ENCODE data around the gene OR5C1.
"Not testable (repeated sequence)": the region's sequence is repeated elsewhere in the genome, so short reads cannot be mapped to it uniquely, and the experiment has no call there.

OR5C1 gene

GRCh38 chr9:122797316-122798063 is 8.8 kb downstream of the OR5C1 start:
- H3K9me3 ChIP-seq (ENCODE audit: control insufficient read depth, insufficient read depth, low read length): no peaks in the 10 kb centered on the region
- no peaks in the 10 kb centered on the region for H3K4me1 ChIP-seq (ENCODE audit: insufficient read depth, low read length)
- no peaks in the 10 kb centered on the region for H3K36me3 ChIP-seq (ENCODE audit: insufficient read depth, low read length)
- no peak overlapping the region for H3K9ac ChIP-seq (ENCODE audit: low read depth, low read length)

DNA sequence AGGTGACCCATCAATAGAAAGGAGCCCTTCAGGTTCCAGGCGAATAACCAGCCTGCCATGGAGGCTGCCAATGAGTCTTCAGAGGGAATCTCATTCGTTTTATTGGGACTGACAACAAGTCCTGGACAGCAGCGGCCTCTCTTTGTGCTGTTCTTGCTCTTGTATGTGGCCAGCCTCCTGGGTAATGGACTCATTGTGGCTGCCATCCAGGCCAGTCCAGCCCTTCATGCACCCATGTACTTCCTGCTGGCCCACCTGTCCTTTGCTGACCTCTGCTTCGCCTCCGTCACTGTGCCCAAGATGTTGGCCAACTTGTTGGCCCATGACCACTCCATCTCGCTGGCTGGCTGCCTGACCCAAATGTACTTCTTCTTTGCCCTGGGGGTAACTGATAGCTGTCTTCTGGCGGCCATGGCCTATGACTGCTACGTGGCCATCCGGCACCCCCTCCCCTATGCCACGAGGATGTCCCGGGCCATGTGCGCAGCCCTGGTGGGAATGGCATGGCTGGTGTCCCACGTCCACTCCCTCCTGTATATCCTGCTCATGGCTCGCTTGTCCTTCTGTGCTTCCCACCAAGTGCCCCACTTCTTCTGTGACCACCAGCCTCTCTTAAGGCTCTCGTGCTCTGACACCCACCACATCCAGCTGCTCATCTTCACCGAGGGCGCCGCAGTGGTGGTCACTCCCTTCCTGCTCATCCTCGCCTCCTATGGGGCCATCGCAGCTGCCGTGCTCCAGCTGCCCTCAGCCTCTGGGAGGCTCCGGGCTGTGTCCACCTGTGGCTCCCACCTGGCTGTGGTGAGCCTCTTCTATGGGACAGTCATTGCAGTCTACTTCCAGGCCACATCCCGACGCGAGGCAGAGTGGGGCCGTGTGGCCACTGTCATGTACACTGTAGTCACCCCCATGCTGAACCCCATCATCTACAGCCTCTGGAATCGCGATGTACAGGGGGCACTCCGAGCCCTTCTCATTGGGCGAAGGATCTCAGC is 11.6 kb downstream of the OR5C1 start, which contains the start of gene OR1K1:
Gene OR1K1, plus strand, starts transcription at position 58 of the 995 bp plus-strand sequence. Its CDS starts 0 bp downstream, at position 58.
- H3K9me3 ChIP-seq (ENCODE audit: control insufficient read depth, insufficient read depth, low read length): no peaks in the 10 kb centered on the region
- H3K36me3 ChIP-seq (ENCODE audit: insufficient read depth, low read length): no peaks in the 10 kb centered on the region
- no peak within 1 kb of the TSS for H3K9ac ChIP-seq (ENCODE audit: low read depth, low read length)
- no peaks in the 10 kb centered on the region for H3K4me1 ChIP-seq (ENCODE audit: insufficient read depth, low read length)

GRCh38 chr9:122806661-122807060 is 17.9 kb downstream of the OR5C1 start:
- Histone ChIP-seq H3K4me1 (ENCODE audit: insufficient read depth, low read length) (no peaks in the 10 kb centered on the region), H3K9me3 (ENCODE audit: control insufficient read depth, insufficient read depth, low read length) (no peaks in the 10 kb centered on the region), H3K9ac (ENCODE audit: low read depth, low read length) (no peak overlapping the region), H3K36me3 (ENCODE audit: insufficient read depth, low read length) (no peaks in the 10 kb centered on the region)

GRCh38 chr9:122807271-122807900 is 18.7 kb downstream of the OR5C1 start:
- Histone ChIP-seq H3K9me3 (ENCODE audit: control insufficient read depth, insufficient read depth, low read length) (no peaks in the 10 kb centered on the region), H3K9ac (ENCODE audit: low read depth, low read length) (no peak overlapping the region), H3K36me3 (ENCODE audit: insufficient read depth, low read length) (no peaks in the 10 kb centered on the region), H3K4me1 (ENCODE audit: insufficient read depth, low read length) (no peaks in the 10 kb centered on the region)

DNA sequence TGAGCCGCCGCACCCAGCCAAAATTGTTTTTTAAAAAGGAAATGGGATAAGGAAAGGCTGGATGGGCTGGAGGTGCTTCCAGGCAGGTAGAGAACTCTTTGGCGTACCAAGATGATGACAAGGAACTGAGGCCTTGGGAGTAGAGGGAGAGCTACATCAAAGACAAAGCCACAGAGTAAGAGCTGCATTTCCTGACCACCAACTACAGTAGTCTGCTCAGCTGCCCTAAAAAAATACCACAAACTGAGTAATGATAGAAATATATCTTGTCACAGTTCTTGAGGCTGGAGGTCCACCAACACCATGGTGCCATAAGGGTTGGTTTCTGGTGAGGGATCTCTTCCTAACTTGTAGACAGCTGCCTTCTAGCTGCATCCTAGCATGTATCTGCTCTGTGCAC is 19.4 kb downstream of the OR5C1 start:
- Histone ChIP-seq H3K4me1 (ENCODE audit: insufficient read depth, low read length) (no peaks in the 10 kb centered on the region), H3K9ac (ENCODE audit: low read depth, low read length) (no peak overlapping the region), H3K36me3 (ENCODE audit: insufficient read depth, low read length) (no peaks in the 10 kb centered on the region), H3K9me3 (ENCODE audit: control insufficient read depth, insufficient read depth, low read length) (no peaks in the 10 kb centered on the region)

- not testable (repeated sequence) for H3K9me3 ChIP-seq (ENCODE audit: control insufficient read depth, insufficient read depth, low read length); H3K9ac ChIP-seq (ENCODE audit: low read depth, low read length); H3K4me1 ChIP-seq (ENCODE audit: insufficient read depth, low read length); H3K36me3 ChIP-seq (ENCODE audit: insufficient read depth, low read length)
Observed at GRCh38 chr9:122809261-122809660, 20.5 kb downstream of the OR5C1 start.

DNA sequence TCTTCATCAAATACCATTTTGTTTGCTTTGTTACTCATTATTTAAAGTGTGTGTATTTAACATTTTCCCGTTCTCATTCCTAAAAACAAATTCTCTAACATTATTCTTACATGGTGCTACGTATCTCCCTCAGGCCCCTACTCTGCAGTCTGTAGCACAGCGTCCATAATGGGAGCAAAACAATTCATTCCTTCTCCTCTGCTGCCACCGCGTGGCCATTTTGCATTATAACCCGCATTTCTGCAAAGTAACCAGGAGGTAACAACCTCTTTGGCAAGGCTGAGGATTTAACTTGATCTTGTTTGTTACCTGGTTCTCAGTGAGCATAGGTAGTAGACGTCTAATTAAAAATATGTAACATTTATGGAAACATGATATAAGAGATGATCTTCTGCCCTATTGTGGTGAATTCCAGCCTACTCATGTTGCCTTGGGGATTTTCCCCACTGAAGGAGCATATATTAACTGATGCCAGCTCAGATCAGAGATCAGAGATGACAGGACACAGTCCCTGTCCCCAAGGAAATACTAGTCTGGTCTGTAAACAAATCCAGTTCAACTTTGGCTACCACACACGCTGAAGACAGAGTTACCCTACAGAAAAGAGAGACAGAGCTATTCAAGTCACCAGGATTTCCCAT is 21.7 kb downstream of the OR5C1 start:
- no peak overlapping the region for H3K9ac ChIP-seq (ENCODE audit: low read depth, low read length)
- H3K36me3 ChIP-seq (ENCODE audit: insufficient read depth, low read length): no peaks in the 10 kb centered on the region
- H3K9me3 ChIP-seq (ENCODE audit: control insufficient read depth, insufficient read depth, low read length): no peaks in the 10 kb centered on the region
- H3K4me1 ChIP-seq (ENCODE audit: insufficient read depth, low read length): no peaks in the 10 kb centered on the region

DNA sequence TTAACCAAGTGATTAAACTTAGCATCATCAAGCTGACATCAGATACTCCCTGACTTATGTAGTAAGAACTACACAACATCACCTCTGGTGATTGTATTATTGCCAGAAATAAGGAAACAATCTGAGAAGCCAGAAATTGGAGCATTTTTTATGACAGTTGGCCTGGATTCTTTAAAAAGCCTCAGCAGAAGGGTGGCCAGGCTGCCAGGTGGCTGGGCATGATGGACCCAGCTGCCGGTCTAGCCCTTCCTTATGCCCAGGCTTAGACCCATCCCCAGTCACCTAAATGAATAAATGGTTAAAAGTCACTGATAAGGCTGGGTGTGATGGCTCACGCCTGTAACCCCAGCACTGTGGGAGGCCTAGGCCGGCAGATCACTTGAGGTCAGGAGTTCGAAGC is 24.0 kb downstream of the OR5C1 start:
- no peak overlapping the region for H3K9ac ChIP-seq (ENCODE audit: low read depth, low read length)
- no peaks in the 10 kb centered on the region for H3K36me3 ChIP-seq (ENCODE audit: insufficient read depth, low read length)
- no peaks in the 10 kb centered on the region for H3K9me3 ChIP-seq (ENCODE audit: control insufficient read depth, insufficient read depth, low read length)
- no peaks in the 10 kb centered on the region for H3K4me1 ChIP-seq (ENCODE audit: insufficient read depth, low read length)

DNA sequence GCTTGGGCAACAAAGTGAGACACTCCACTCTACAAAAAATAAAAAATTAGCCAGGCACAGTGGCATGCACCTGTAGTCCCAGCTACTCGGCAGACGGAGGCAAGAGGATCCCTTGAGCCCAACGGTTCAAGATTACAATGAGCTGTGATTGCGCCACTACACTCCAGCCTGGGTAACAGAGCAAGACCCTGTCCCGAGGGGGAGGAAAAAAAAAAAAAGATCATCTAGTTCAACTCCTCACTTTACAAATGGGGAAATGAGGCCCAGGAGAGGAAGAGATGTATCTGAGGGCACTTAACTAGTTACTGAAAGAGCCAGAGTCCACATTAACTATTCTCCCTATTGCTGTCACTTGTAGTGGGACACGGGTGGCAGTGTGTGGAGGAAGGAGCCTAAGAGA is 25.8 kb downstream of the OR5C1 start:
- H3K9ac ChIP-seq (ENCODE audit: low read depth, low read length): no peak overlapping the region
- H3K9me3 ChIP-seq (ENCODE audit: control insufficient read depth, insufficient read depth, low read length): no peaks in the 10 kb centered on the region
- H3K36me3 ChIP-seq (ENCODE audit: insufficient read depth, low read length): no peaks in the 10 kb centered on the region
- H3K4me1 ChIP-seq (ENCODE audit: insufficient read depth, low read length): no peaks in the 10 kb centered on the region

GRCh38 chr9:122815544-122815943 is 26.8 kb downstream of the OR5C1 start:
- Histone ChIP-seq H3K4me1 (ENCODE audit: insufficient read depth, low read length) (no peaks in the 10 kb centered on the region), H3K9ac (ENCODE audit: low read depth, low read length) (no peak overlapping the region), H3K9me3 (ENCODE audit: control insufficient read depth, insufficient read depth, low read length) (no peaks in the 10 kb centered on the region), H3K36me3 (ENCODE audit: insufficient read depth, low read length) (0 out of 2 replicates have a peak, but pooled peaks cover 6% of the 10 kb centered on the region)

DNA sequence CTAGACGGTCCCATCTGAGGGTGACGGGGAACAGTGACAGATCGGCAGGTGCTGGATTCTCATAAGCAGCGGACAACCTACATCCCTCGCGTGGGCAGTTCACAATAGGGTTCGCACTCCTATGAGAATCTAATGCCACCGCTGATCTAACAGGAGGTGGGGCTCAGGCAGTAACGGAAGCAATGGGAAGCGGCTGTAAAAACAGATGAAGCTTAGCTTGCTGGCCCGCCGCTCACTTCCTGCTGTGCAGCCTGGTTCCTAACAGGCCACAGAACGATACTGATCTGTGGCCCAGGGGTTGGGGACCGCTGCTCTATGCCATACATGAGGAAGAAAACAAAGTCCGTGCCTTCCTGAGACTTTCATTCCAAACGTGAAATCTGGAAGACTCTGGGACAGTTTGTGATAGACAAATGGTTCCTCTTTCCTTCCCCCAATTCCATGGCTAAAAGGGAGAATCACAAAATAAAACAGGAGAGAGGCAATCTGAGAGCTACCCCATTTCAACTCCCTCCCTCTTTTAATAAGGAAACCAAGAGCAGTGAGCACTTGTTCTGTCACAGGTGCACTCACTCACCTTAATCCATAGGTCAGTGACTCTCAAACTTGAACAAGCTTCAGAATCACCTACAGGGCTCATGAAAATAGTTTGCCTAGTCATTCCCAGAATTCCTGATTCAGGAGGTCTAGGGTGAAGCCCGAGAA is 27.6 kb downstream of the OR5C1 start:
- no peak overlapping the region for H3K9ac ChIP-seq (ENCODE audit: low read depth, low read length)
- H3K9me3 ChIP-seq (ENCODE audit: control insufficient read depth, insufficient read depth, low read length): no peaks in the 10 kb centered on the region
- H3K4me1 ChIP-seq (ENCODE audit: insufficient read depth, low read length): no peaks in the 10 kb centered on the region
- H3K36me3 ChIP-seq (ENCODE audit: insufficient read depth, low read length): 0 out of 2 replicates have a peak, but pooled peaks cover 6% of the 10 kb centered on the region

DNA sequence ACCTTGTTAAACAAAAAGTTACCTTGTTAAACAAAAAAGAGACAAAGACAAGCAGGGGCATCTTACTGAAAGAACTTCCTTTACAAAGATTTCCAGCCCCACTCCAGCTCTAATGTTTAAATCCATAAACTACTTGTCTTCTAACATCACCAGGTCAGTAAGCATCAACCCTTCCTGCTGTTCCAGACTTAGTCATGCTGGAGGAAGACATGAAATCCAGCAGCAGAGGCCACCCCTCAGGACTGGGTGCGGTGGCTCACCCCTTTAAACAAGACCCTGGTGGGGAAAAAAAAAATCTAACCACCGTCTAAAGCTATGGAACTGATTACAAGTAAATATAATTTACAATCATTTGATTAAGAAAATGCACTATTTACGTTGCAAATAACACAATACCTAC is 30.6 kb downstream of the OR5C1 start:
- peaks cover 13% of the 10 kb centered on the region for H3K36me3 ChIP-seq (ENCODE audit: insufficient read depth, low read length)

GRCh38 chr9:122819791-122820489 is 31.2 kb downstream of the OR5C1 start:
- Histone ChIP-seq H3K36me3 (ENCODE audit: insufficient read depth, low read length) (peaks cover 13% of the 10 kb centered on the region), H3K9me3 (ENCODE audit: control insufficient read depth, insufficient read depth, low read length) (no peaks in the 10 kb centered on the region)

More for the DNA sequence above, 30.6 kb downstream of the OR5C1 start:
- H3K9me3 ChIP-seq (ENCODE audit: control insufficient read depth, insufficient read depth, low read length): no peaks in the 10 kb centered on the region
- H3K9ac ChIP-seq (ENCODE audit: low read depth, low read length): no peak overlapping the region
- no peaks in the 10 kb centered on the region for H3K4me1 ChIP-seq (ENCODE audit: insufficient read depth, low read length)

More at GRCh38 chr9:122819791-122820489, 31.2 kb downstream of the OR5C1 start:
- Histone ChIP-seq H3K9ac (ENCODE audit: low read depth, low read length) (no peak overlapping the region), H3K4me1 (ENCODE audit: insufficient read depth, low read length) (no peaks in the 10 kb centered on the region)
